ENCODE results near the gene CXXC5.

DNA sequence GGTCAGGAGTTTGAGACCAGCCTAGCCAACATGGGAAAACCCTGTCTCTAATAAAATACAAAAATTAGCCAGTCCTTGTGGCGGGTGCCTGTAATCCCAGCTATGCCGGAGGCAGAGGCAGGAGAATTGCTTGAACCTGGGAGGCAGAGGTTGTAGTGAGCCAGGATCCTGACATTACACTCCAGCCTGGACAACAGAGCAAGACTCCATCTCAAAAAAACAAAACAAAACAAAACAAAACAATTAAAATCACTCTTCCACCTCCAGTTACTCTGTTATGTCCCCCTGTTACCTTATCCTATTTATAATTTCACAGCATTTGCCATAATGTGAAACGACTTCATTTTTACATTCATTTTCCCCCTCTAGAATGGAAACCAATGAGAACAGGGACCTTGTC, 54.4 kb downstream of the CXXC5 start:
- TF ChIP-seq, protein P1, sequence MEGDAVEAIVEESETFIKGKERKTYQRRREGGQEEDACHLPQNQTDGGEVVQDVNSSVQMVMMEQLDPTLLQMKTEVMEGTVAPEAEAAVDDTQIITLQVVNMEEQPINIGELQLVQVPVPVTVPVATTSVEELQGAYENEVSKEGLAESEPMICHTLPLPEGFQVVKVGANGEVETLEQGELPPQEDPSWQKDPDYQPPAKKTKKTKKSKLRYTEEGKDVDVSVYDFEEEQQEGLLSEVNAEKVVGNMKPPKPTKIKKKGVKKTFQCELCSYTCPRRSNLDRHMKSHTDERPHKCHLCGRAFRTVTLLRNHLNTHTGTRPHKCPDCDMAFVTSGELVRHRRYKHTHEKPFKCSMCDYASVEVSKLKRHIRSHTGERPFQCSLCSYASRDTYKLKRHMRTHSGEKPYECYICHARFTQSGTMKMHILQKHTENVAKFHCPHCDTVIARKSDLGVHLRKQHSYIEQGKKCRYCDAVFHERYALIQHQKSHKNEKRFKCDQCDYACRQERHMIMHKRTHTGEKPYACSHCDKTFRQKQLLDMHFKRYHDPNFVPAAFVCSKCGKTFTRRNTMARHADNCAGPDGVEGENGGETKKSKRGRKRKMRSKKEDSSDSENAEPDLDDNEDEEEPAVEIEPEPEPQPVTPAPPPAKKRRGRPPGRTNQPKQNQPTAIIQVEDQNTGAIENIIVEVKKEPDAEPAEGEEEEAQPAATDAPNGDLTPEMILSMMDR (conservative IDR thresholded peaks at IDR 0.05; ENCODE audit: low read depth, low read length) = no peak
- no peak for TF ChIP-seq MAFK (IDR thresholded peaks at IDR 0.05; ENCODE audit: low read depth, low read length)

Data from IMR-90 (cell line).